ENCODE data around the gene CCR1. TPM values are rescaled to one million over a fixed set of nuclear protein-coding genes. Genes with fewer than 3 reads are reported as not detected.

Gene CCR1
- total RNA-seq, 1 donor, result 0.90 TPM

DNA sequence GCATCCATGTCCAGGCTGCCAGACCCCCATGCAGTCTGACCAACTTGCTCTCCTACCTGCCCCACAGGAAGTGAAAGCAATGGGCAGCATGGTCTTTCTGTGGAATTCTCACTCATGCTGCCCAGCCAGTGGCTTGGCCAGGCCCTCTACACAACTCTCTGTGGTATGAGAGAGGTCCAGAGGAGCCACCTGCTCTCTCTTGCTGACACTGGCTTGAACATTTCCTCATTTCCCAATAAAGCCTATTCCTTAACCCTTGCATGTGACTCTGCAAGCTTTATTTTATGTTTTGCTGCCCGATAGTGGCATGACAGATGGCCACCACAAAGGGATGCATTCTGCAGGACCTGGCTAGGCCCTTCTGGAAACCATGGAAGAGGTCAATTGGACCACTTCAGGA, 53.8 kb downstream of the CCR1 start:
- no peak for TF ChIP-seq CTCF (IDR thresholded peaks at IDR 0.05; ENCODE audit: insufficient read depth, low read length)
- no peak for DNase-seq (ENCODE audit: low read depth)
- no peak overlapping the region for H3K4me3 ChIP-seq (ENCODE audit: low read depth, low read length)

Other genes with a start within 250 kb of the CCR1 start
- gene FYCO1, start 212.5 kb downstream of the CCR1 start, total RNA-seq (ENCODE audit: low replicate concordance), result 28.0 and 57.8 TPM in 2 replicates
- not detected in 2 replicates for gene XCR1, start 180.8 kb downstream of the CCR1 start, total RNA-seq (ENCODE audit: low replicate concordance)
- not detected in 2 replicates for gene CCR3, start 34.1 kb upstream of the CCR1 start, total RNA-seq (ENCODE audit: low replicate concordance)
- under 0.01 TPM in 1 of 2 replicates, not detected in the other for gene CCR2, start 145.8 kb upstream of the CCR1 start, total RNA-seq (ENCODE audit: low replicate concordance)
- gene CCR5, start 162.6 kb upstream of the CCR1 start, total RNA-seq (ENCODE audit: low replicate concordance), result not detected in 2 replicates
- 0.54 TPM in 1 of 2 replicates, not detected in the other for gene CCRL2, start 198.9 kb upstream of the CCR1 start, total RNA-seq (ENCODE audit: low replicate concordance)

All from fibroblast of the aortic adventitia (primary cell).